HCT116 (cell line): Measurements from ENCODE around the gene KERA. TPM values are rescaled to one million over a fixed set of nuclear protein-coding genes. Genes with fewer than 3 reads are reported as not detected.

ENCODE experiments used
- ATAC-seq: fragments of 200-7000 bp; cut with Tn5 transposase; 2 replicates; pipeline ENCODE4 v1.9.1; 2020; ENCODE audit warnings: mild to moderate bottlenecking, moderate library complexity
- BruUV-seq: library from RNA; stranded (reverse); fragments of 400-500 nt; replicated peaks from 2 replicates; lab custom pipeline; 2021; lab: Mats Ljungman, UMichigan
- CTCF ChIA-PET: fragments of 300-600 bp; sonication (Branson Sonifier 250); formaldehyde crosslinking; loops from one replicate; lab custom pipeline; 2021; ENCODE audit warnings: antibody characterized with exemption; lab: Charles Lee
- POLR2A ChIA-PET: fragments of 300-600, 350-600 bp; sonication (Branson Sonifier 250); formaldehyde crosslinking; loops from one replicate; lab custom pipeline; 2021; ENCODE audit warnings: antibody characterized with exemption; lab: Charles Lee
- RAD21 ChIA-PET, 2 experiments: fragments of 300-600 bp; sonication (Branson Sonifier 250); formaldehyde crosslinking; loops; one replicate each; lab custom pipeline; 2023; ENCODE audit warnings: low total read pairs in 2 of 2; ENCODE audit not compliant: uncharacterized antibody in 2 of 2, unreplicated experiment in 2 of 2, low non-redundant PET in 1 of 2; lab: Charles Lee
- DNase-seq: peaks from one replicate; pipeline ENCODE4 v3.0.0-alpha.2; 2010; ENCODE audit warnings: low read depth, low spot score
- H2AFZ ChIP-seq: fragments of 200-600 bp; shearing (Covaris generic), sonication (generic); 2 replicates; pipeline ENCODE4 v1.6.1; 2017; ENCODE audit warnings: low read depth, mixed run types, mixed read lengths, antibody characterized with exemption, low read length; ENCODE audit not compliant: poor library complexity, severe bottlenecking
- H3K27ac ChIP-seq: 2 replicates; pipeline ENCODE4 v1.5.1; 2012; ENCODE audit warnings: low read depth, low read length
- H3K27me3 ChIP-seq: fragments of 200-600 bp; sonication (generic); 2 replicates; pipeline ENCODE4 v1.6.1; 2016; ENCODE audit warnings: mixed run types, low read length, mixed read lengths; ENCODE audit not compliant: insufficient read depth
- H3K36me3 ChIP-seq, 2 experiments: fragments of 200-500 bp in 1 of 2; fragments of 200-600 bp in 1 of 2; sonication (Bioruptor generic) in 1 of 2; sonication (generic) in 1 of 2; 2 replicates each; pipeline versions ENCODE4 v1.5.1 to v1.6.1; 2014 to 2016; ENCODE audit warnings: low read length in 2 of 2, inconsistent platforms in 1 of 2, mixed read lengths in 1 of 2, mixed run types in 1 of 2; ENCODE audit not compliant: insufficient read depth in 2 of 2, control insufficient read depth in 1 of 2
- H3K4me1 ChIP-seq, 2 experiments: fragments of 200-600 bp in 1 of 2; sonication (generic) in 1 of 2; 2 replicates each; pipeline versions ENCODE4 v1.5.1 to v1.6.1; 2012 to 2017; ENCODE audit warnings: low read length in 2 of 2, inconsistent platforms in 1 of 2, mild to moderate bottlenecking in 1 of 2, mixed read lengths in 1 of 2, mixed run types in 1 of 2, moderate library complexity in 1 of 2; ENCODE audit not compliant: insufficient read depth in 2 of 2, control insufficient read depth in 1 of 2
- H3K4me2 ChIP-seq: fragments of 200-600 bp; sonication (generic); 2 replicates; pipeline ENCODE4 v1.6.1; 2017; ENCODE audit warnings: mixed run types, low read length, mixed read lengths
- H3K4me3 ChIP-seq, 2 experiments: fragments of 200-600 bp in 1 of 2; sonication (generic) in 1 of 2; replicated peaks in 1 of 2; 2 replicates each; pipeline ENCODE4 v1.5.1; 2011 to 2016; ENCODE audit warnings: low read length in 2 of 2, control low read depth in 1 of 2, low read depth in 1 of 2, mild to moderate bottlenecking in 1 of 2, mixed read lengths in 1 of 2, mixed run types in 1 of 2
- H3K79me2 ChIP-seq: fragments of 200-600 bp; sonication (generic); 2 replicates; pipeline ENCODE4 v1.6.1; 2017; ENCODE audit warnings: mild to moderate bottlenecking, mixed run types, low read length, moderate library complexity, mixed read lengths; ENCODE audit not compliant: insufficient read depth
- H3K9ac ChIP-seq: fragments of 200-600 bp; sonication (generic); 2 replicates; pipeline ENCODE4 v1.6.1; 2016; ENCODE audit warnings: low read length, mixed read lengths
- H3K9me2 ChIP-seq: fragments of 200-600 bp; sonication (generic), shearing (Covaris generic); 2 replicates; pipeline ENCODE4 v1.6.1; 2017; ENCODE audit warnings: mixed run types, mild to moderate bottlenecking, moderate library complexity; ENCODE audit not compliant: insufficient read depth
- H3K9me3 ChIP-seq, 2 experiments: fragments of 200-500 bp in 1 of 2; fragments of 200-600 bp in 1 of 2; sonication (Bioruptor generic) in 1 of 2; sonication (generic) in 1 of 2; 2 replicates each; pipeline ENCODE4 v1.6.1; 2014 to 2017; ENCODE audit warnings: low read length in 2 of 2, mixed read lengths in 2 of 2, inconsistent platforms in 1 of 2, low read depth in 1 of 2, mild to moderate bottlenecking in 1 of 2, mixed run types in 1 of 2, moderate library complexity in 1 of 2; ENCODE audit not compliant: control insufficient read depth in 1 of 2, insufficient read depth in 1 of 2
- H4K20me1 ChIP-seq: fragments of 200-600 bp; sonication (generic), shearing (Covaris generic); 2 replicates; pipeline ENCODE4 v1.6.1; 2017; ENCODE audit warnings: mixed run types, mild to moderate bottlenecking, moderate library complexity; ENCODE audit not compliant: insufficient read depth
- CBX3 ChIP-seq: IDR thresholded peaks from 2 replicates; pipeline ENCODE4 v1.6.1; 2012; ENCODE audit warnings: low read depth
- EGR1 ChIP-seq: IDR thresholded peaks from 2 replicates; pipeline ENCODE4 v1.6.1; 2012; ENCODE audit warnings: low read depth
- ELF1 ChIP-seq: IDR thresholded peaks from 2 replicates; pipeline ENCODE4 v1.6.1; 2012; ENCODE audit warnings: low read depth, borderline replicate concordance
- EZH2 ChIP-seq: fragments of 200-600 bp; sonication (generic); IDR thresholded peaks from 2 replicates; pipeline ENCODE4 v1.6.1; 2017; ENCODE audit warnings: antibody characterized with exemption, mixed run types
- FOSL1 ChIP-seq: IDR thresholded peaks from 2 replicates; pipeline ENCODE4 v1.6.1; 2012; ENCODE audit warnings: low read depth
- POLR2A ChIP-seq: IDR thresholded peaks from 2 replicates; pipeline ENCODE4 v1.7.0; 2011; ENCODE audit warnings: borderline replicate concordance; ENCODE audit not compliant: insufficient read depth, insufficient read length; ENCODE audit errors: extremely low read depth
- RAD21 ChIP-seq: IDR thresholded peaks from 2 replicates; pipeline ENCODE4 v1.6.1; 2012; ENCODE audit warnings: low read depth, mild to moderate bottlenecking
- SIN3A ChIP-seq: IDR thresholded peaks from 2 replicates; pipeline ENCODE4 v1.6.1; 2012; ENCODE audit warnings: low read depth
- SP1 ChIP-seq: IDR thresholded peaks from 2 replicates; pipeline ENCODE4 v1.6.1; 2012; ENCODE audit warnings: low read depth
- YY1 ChIP-seq: IDR thresholded peaks from 2 replicates; pipeline ENCODE4 v1.6.1; 2011; ENCODE audit warnings: low read length, low read depth, moderate library complexity, mild to moderate bottlenecking; ENCODE audit not compliant: insufficient replicate concordance; ENCODE audit errors: extremely low read depth
- ZFX ChIP-seq: fragments of 450-650 bp; IDR thresholded peaks from 2 replicates; pipeline ENCODE4 v1.6.1; 2017
- intact Hi-C: fragments of 100-400 bp; cut with micrococcal nuclease; formaldehyde crosslinking; loops from 2 replicates; pipeline ENCODE4 v1.10.0; 2022
- total RNA-seq: library from RNA; stranded (reverse); gene quantifications from one replicate; pipeline ENCODE4 v1.2.1, GENCODE V29; 2021; ENCODE audit not compliant: unreplicated experiment
- TF ChIP-seq, protein P1 (sequence below): IDR thresholded peaks from 2 replicates; pipeline ENCODE4 v1.6.1; 2012
- TF ChIP-seq, protein P2 (sequence below): IDR thresholded peaks from 2 replicates; pipeline ENCODE4 v1.6.1; 2011; ENCODE audit warnings: mild to moderate bottlenecking, low read length, moderate library complexity; ENCODE audit not compliant: insufficient replicate concordance; ENCODE audit errors: extremely low read depth

KERA gene
- total RNA-seq, 1 experiment from 2014 or later, result not detected

DNA sequence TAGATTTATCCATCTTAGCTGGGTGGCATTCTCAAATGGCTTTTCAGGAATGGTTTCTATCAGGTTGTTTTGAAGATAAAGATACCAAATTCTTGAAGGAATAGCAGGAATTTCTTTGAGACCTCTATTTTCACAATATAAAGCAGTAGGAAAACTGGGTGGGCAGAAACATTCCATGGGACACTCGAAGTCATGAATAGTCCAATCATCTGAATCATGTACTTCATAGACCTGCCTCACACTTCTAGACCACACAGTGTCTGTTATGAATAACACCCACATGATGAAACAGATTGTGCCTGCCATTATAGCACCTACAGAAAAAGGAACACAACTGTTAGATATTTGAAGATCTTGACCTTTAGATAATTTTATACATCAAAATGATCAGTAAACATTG lies 1.8 kb downstream of the KERA start:
- BruUV-seq, result no TSS peak
- Histone ChIP-seq H3K4me1 (no peaks in the 10 kb centered on the region), H3K27ac (no peak overlapping the region), H3K36me3 (no peaks in the 10 kb centered on the region), H3K9me3 (no peaks in the 10 kb centered on the region), H3K27me3 (no peaks in the 10 kb centered on the region), H3K9me2 (0 out of 2 replicates have a peak, but pooled peaks cover 3% of the 10 kb centered on the region), H3K4me2 (no peak overlapping the region), H2AFZ (no peak overlapping the region), H3K4me3 (no peak overlapping the region)
- intact Hi-C loops, result no loop called here
- ChIA-PET RAD21 (no interaction called here), CTCF (no interaction called here), POLR2A (no interaction called here)
- DNase-seq (no peak), ATAC-seq (no peak)
- no peak for TF ChIP-seq EZH2
- no peak for TF ChIP-seq YY1
- TF ChIP-seq, all 23 proteins: peak for 0
- Histone ChIP-seq H3K79me2 (no peaks in the 10 kb centered on the region), H3K9ac (no peak overlapping the region), H4K20me1 (no peaks in the 10 kb centered on the region)

DNA sequence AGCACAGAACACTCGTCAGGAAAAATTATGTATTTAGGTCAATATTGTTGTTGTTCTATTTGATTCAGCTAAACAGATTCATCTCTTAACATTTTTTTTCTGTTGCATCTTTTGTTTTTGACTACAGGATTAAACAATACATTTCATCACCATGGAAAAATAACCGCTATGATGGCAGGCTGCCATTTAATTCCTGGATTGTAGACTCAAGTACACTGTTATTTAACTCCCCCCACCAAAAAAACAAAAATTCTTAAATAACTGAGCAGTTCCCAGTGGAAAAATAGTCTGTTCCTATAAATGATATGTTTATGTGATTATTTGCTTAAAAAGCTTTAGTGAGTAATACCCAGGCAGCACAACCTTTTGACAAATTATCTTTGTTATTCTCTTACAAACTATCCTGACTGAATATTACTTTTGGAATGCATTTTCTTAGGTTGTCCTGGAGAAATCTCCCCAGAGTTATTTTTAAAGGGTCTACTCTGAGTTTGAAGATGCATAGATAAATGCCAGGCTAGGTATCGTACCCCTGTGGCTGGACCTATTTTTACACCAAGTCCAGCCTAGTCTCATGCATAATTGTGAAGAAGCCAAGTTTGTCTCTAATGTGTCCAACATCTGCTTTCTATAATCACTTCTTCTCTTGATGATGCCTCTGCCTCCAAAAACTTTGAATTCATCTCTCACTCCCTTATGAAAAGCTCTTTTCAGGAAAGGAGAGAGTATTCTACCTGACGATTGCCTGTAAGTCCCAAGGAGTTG lies 3.7 kb downstream of the KERA start:
- intact Hi-C loops, result no loop called here
- ATAC-seq (no peak), DNase-seq (no peak)
- Histone ChIP-seq H3K79me2 (no peaks in the 10 kb centered on the region), H3K9ac (no peak overlapping the region), H3K9me2 (0 out of 2 replicates have a peak, but pooled peaks cover 3% of the 10 kb centered on the region), H3K4me3 (no peak overlapping the region), H3K36me3 (no peaks in the 10 kb centered on the region), H3K9me3 (no peaks in the 10 kb centered on the region), H2AFZ (no peak overlapping the region), H3K27me3 (no peaks in the 10 kb centered on the region), H4K20me1 (no peaks in the 10 kb centered on the region), H3K4me1 (no peaks in the 10 kb centered on the region), H3K4me2 (no peak overlapping the region), H3K27ac (no peak overlapping the region)
- ChIA-PET CTCF (no interaction called here), RAD21 (no interaction called here), POLR2A (no interaction called here)
- no TSS peak for BruUV-seq
- no peak for TF ChIP-seq FOSL1
- no peak for TF ChIP-seq SP1
- TF ChIP-seq, protein P1, sequence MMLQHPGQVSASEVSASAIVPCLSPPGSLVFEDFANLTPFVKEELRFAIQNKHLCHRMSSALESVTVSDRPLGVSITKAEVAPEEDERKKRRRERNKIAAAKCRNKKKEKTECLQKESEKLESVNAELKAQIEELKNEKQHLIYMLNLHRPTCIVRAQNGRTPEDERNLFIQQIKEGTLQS, result no peak
- TF ChIP-seq, protein P2, sequence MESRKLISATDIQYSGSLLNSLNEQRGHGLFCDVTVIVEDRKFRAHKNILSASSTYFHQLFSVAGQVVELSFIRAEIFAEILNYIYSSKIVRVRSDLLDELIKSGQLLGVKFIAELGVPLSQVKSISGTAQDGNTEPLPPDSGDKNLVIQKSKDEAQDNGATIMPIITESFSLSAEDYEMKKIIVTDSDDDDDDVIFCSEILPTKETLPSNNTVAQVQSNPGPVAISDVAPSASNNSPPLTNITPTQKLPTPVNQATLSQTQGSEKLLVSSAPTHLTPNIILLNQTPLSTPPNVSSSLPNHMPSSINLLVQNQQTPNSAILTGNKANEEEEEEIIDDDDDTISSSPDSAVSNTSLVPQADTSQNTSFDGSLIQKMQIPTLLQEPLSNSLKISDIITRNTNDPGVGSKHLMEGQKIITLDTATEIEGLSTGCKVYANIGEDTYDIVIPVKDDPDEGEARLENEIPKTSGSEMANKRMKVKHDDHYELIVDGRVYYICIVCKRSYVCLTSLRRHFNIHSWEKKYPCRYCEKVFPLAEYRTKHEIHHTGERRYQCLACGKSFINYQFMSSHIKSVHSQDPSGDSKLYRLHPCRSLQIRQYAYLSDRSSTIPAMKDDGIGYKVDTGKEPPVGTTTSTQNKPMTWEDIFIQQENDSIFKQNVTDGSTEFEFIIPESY, result no peak
- TF ChIP-seq SIN3A, result no peak
- no peak for TF ChIP-seq CBX3
- no peak for TF ChIP-seq RAD21
- no peak for TF ChIP-seq POLR2A
- TF ChIP-seq ZFX, result no peak
- TF ChIP-seq EGR1, result no peak
- no peak for TF ChIP-seq ELF1
- no peak for TF ChIP-seq YY1
